Mesenchymal stem cell (in vitro differentiated cells and primary cell): Measurements from ENCODE around the gene CALR.

ENCODE experiments used
- DNase-seq: peaks from one replicate; pipeline ENCODE4 v3.0.0-alpha.2; 2013
- H2AFZ ChIP-seq: one replicate; pipeline ENCODE4 v1.6.1; 2013; ENCODE audit warnings: low read depth, mild to moderate bottlenecking, control low read depth, inconsistent platforms, low read length, moderate library complexity
- H2AK5ac ChIP-seq: 2 replicates; pipeline ENCODE4 v1.6.1; 2013; ENCODE audit warnings: low read length, moderate library complexity, mild to moderate bottlenecking, inconsistent platforms; ENCODE audit not compliant: severe bottlenecking
- H2BK120ac ChIP-seq: one replicate; pipeline ENCODE4 v1.6.1; 2013; ENCODE audit warnings: low read depth, mild to moderate bottlenecking, inconsistent platforms, low read length, moderate library complexity
- H2BK12ac ChIP-seq, 2 experiments: one replicate each; pipeline ENCODE4 v1.6.1; 2013; ENCODE audit warnings: inconsistent platforms in 2 of 2, low read length in 2 of 2, mild to moderate bottlenecking in 2 of 2, moderate library complexity in 2 of 2, control low read depth in 1 of 2
- H2BK15ac ChIP-seq: one replicate; pipeline ENCODE4 v1.6.1; 2013; ENCODE audit warnings: mild to moderate bottlenecking, low read depth, inconsistent platforms; ENCODE audit not compliant: poor library complexity, severe bottlenecking
- H2BK5ac ChIP-seq: 2 replicates; pipeline ENCODE4 v1.6.1; 2013; ENCODE audit warnings: low read depth, mild to moderate bottlenecking, low read length, control low read depth, inconsistent platforms; ENCODE audit not compliant: poor library complexity, severe bottlenecking
- H3K14ac ChIP-seq, 2 experiments: one replicate each; pipeline ENCODE4 v1.6.1; 2013; ENCODE audit warnings: inconsistent platforms in 2 of 2, low read length in 2 of 2, control low read depth in 1 of 2, mild to moderate bottlenecking in 1 of 2, moderate library complexity in 1 of 2
- H3K18ac ChIP-seq, 2 experiments: one replicate each; pipeline ENCODE4 v1.6.1; 2013; ENCODE audit warnings: inconsistent platforms in 2 of 2, low read length in 2 of 2, control low read depth in 1 of 2, low read depth in 1 of 2, mild to moderate bottlenecking in 1 of 2
- H3K23ac ChIP-seq, 2 experiments: one replicate each; pipeline ENCODE4 v1.6.1; 2013; ENCODE audit warnings: inconsistent platforms in 2 of 2, low read length in 2 of 2, mild to moderate bottlenecking in 2 of 2, moderate library complexity in 2 of 2, control low read depth in 1 of 2
- H3K27ac ChIP-seq: 2 replicates; pipeline ENCODE4 v1.5.1; 2013; ENCODE audit warnings: mild to moderate bottlenecking, moderate library complexity, low read length, control low read depth, inconsistent platforms; ENCODE audit not compliant: poor library complexity, severe bottlenecking
- H3K27me3 ChIP-seq, 2 experiments: 2 replicates each; pipeline versions ENCODE4 v1.6.1 to v1.7.0; 2013; ENCODE audit warnings: low read length in 2 of 2, mild to moderate bottlenecking in 2 of 2, moderate library complexity in 2 of 2, control low read depth in 1 of 2, inconsistent platforms in 1 of 2; ENCODE audit not compliant: control insufficient read depth in 1 of 2, insufficient read depth in 1 of 2
- H3K36me3 ChIP-seq, 2 experiments: 2 replicates each; pipeline versions ENCODE4 v1.6.1 to v1.7.0; 2013; ENCODE audit warnings: low read length in 2 of 2, control low read depth in 1 of 2, inconsistent platforms in 1 of 2, low read depth in 1 of 2, mild to moderate bottlenecking in 1 of 2; ENCODE audit not compliant: insufficient read depth in 2 of 2, control insufficient read depth in 1 of 2
- H3K4ac ChIP-seq, 2 experiments: one replicate each; pipeline ENCODE4 v1.6.1; 2013; ENCODE audit warnings: inconsistent platforms in 2 of 2, low read length in 2 of 2, mild to moderate bottlenecking in 2 of 2, moderate library complexity in 2 of 2, control low read depth in 1 of 2, low read depth in 1 of 2
- H3K4me1 ChIP-seq: 2 replicates; pipeline ENCODE4 v1.6.1; 2013; ENCODE audit warnings: low read depth, low read length, control low read depth; ENCODE audit not compliant: control insufficient read depth, insufficient read depth
- H3K4me2 ChIP-seq: 2 replicates; pipeline ENCODE4 v1.6.1; 2013; ENCODE audit warnings: low read length, mild to moderate bottlenecking, inconsistent platforms; ENCODE audit not compliant: poor library complexity, severe bottlenecking
- H3K4me3 ChIP-seq, 2 experiments: 2 replicates each; pipeline versions ENCODE4 v1.5.1 to v1.7.0; 2013; ENCODE audit warnings: low read length in 2 of 2, mild to moderate bottlenecking in 2 of 2, control low read depth in 1 of 2, low read depth in 1 of 2; ENCODE audit not compliant: insufficient read depth in 1 of 2
- H3K79me1 ChIP-seq: replicated peaks from 2 replicates; pipeline ENCODE4 v1.6.1; 2013; ENCODE audit warnings: mild to moderate bottlenecking, control low read depth, low read length, inconsistent platforms; ENCODE audit not compliant: poor library complexity, severe bottlenecking
- H3K9ac ChIP-seq: 2 replicates; pipeline ENCODE4 v1.7.0; 2013; ENCODE audit warnings: mild to moderate bottlenecking, low read length, moderate library complexity
- H3K9me3 ChIP-seq: 2 replicates; pipeline ENCODE4 v1.7.0; 2013; ENCODE audit warnings: mild to moderate bottlenecking, low read length; ENCODE audit not compliant: control insufficient read depth
- H4K8ac ChIP-seq: one replicate; pipeline ENCODE4 v1.6.1; 2013; ENCODE audit warnings: inconsistent platforms, mild to moderate bottlenecking, low read length, moderate library complexity
- H4K91ac ChIP-seq: one replicate; pipeline ENCODE4 v1.6.1; 2013; ENCODE audit warnings: mild to moderate bottlenecking, low read length, inconsistent platforms
- WGBS: methylation state at CpG from one replicate; pipeline ENCODE4 v1.1.7; 2013; ENCODE audit warnings: mixed read lengths; 5-methylcytosine and 5-hydroxymethylcytosine counted together

Gene CALR

DNA sequence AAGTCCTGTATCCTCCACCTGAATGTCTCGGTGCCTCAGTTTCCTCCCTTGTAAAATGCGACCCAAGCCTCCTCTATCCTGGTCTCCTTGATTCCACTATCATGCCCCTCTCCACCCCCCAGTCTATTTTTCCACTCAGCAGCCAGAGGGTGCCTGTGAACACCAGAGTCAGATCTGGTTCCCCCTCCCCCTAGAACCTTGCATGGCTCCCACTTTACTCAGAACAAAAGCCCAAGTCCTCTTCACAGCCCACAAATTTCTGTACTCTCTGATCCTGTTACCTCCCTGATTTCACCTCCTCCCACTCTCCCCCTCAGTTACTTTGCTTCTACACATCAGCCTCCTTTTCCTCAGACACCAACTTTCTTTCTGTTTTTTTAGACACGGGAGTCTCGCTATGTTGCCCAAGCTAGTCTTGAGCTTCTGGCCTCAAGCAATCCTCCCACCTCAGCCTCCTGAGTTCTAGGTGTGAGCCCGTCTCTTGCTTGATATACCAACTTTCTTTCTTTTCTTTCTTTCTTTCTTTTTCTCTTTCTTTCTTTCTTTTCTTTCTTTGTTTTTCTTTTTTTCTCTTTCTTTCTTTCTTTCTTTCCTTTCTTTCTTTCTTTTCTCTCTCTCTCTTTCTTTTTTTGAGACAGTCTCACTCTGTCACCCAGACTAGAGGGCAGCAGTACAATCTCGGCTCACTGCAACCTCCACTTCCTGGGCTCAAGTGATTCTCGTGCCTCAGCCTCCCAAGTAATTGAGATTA lies 31.8 kb downstream of the CALR start:
- no peaks in the 10 kb centered on the region for H3K27me3 ChIP-seq
- H3K36me3 ChIP-seq, result no peaks in the 10 kb centered on the region
- H2BK5ac ChIP-seq, result no peak overlapping the region
- 94% methylated on average over 7 of the region's 7 CpGs for WGBS
- no peak overlapping the region for H3K4me3 ChIP-seq
- H3K4me2 ChIP-seq, result no peak overlapping the region
- H2BK120ac ChIP-seq, result no peak overlapping the region
- no peak overlapping the region for H2AFZ ChIP-seq
- H3K23ac ChIP-seq, result no peak overlapping the region
- H2AK5ac ChIP-seq, result no peak overlapping the region
- no peak for DNase-seq
- H3K9me3 ChIP-seq, result no peaks in the 10 kb centered on the region
- peak overlapping the region; percentile 13 for H2BK15ac ChIP-seq
- no peak overlapping the region for H4K8ac ChIP-seq
- H2BK12ac ChIP-seq, result no peak overlapping the region
- no peak overlapping the region for H4K91ac ChIP-seq
- no peak overlapping the region for H3K4ac ChIP-seq
- H3K4me1 ChIP-seq, result peaks cover 9% of the 10 kb centered on the region
- H3K79me1 ChIP-seq, result no peaks in the 10 kb centered on the region
- H3K27ac ChIP-seq, result no peak overlapping the region
- H3K18ac ChIP-seq, result no peak overlapping the region
- H3K9ac ChIP-seq, result no peak overlapping the region
- no peak overlapping the region for H3K14ac ChIP-seq

DNA sequence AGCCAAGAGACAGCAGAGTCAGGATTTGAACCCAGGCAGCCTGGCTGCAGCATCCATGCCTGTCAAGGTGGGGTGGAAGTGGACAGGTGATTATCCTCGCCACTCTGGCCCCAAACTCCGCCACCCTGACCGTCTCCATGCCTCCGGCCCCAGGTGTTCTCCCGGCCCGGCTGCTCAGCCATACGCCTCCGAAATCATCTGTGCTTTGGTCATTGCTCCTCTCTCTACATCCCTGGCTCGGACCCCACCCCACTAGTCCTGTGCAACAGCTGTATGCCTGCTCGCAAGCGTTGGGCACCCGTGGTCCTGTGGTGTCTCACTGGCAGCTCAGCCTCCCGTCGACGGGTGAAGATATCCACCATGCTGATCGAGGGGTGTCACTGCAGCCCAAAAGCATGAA lies 34.8 kb downstream of the CALR start:
- Histone ChIP-seq H3K4me2 (no peak overlapping the region), H3K79me1 (no peaks in the 10 kb centered on the region), H2BK5ac (no peak overlapping the region), H2AK5ac (no peak overlapping the region), H3K9ac (no peak overlapping the region), H4K91ac (no peak overlapping the region), H4K8ac (no peak overlapping the region), H3K18ac (no peak overlapping the region), H3K4ac (no peak overlapping the region), H3K27ac (no peak overlapping the region), H3K27me3 (peaks cover 0 to 3% of the 10 kb centered on the region in 2 experiments), H3K14ac (no peak overlapping the region), H3K36me3 (no peaks in the 10 kb centered on the region), H2BK12ac (no peak overlapping the region), H2AFZ (no peak overlapping the region), H3K9me3 (no peaks in the 10 kb centered on the region), H3K4me3 (no peak overlapping the region), H3K23ac (no peak overlapping the region), H2BK15ac (no peak overlapping the region), H2BK120ac (no peak overlapping the region), H3K4me1 (peaks cover 5% of the 10 kb centered on the region)
- no peak for DNase-seq
- 91% methylated on average over 16 of the region's 16 CpGs for WGBS

DNA sequence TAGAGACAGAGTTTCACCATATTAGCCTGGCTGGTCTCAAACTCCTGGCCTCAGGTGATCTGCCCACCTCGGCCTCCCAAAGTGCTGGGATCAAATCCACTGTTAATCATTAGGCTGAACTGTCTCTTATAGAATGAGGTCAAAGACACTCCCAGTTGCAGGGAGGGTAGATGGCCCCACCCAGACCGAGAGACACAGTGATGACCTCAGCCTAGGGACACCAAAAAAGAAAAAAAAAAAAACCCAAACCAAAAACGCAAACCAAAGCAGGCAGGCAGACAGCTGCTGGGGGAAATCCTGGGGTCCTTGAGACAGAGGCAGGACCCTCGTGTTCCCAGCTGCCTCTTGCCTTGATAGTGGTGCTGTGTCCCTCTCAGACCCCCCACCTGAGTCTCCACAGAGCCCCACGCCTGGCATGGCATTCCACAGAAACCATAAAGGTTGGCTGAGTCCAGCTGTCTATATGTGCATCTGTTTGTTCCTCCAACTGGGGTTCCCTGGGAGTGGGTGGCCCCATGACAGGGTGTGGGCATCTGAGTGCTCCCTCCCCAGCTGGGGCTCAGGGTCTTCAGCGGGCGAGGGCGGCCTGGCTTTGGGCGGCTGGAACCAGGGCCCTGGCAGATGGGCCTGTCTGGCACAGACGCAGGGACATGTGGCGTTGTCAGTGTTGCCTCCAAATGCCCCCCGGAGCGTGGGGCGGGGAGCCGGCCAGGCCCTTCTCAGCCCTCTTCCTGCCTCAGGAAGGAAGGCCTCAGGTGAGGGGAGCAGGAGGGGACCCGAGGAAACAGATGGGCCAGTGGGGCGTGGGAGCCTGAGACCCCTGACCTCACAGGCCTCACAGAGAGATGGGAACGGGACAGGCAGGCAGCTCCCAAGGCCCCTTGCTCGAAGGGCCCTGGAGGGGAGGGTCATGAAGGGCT lies 36.2 kb downstream of the CALR start:
- H3K4me1 ChIP-seq, result peaks cover 2% of the 10 kb centered on the region
- H2BK12ac ChIP-seq, result no peak overlapping the region
- peak overlapping the region; percentile 49 for H4K91ac ChIP-seq
- no peak overlapping the region for H3K27ac ChIP-seq
- H2BK15ac ChIP-seq, result no peak overlapping the region
- H2AFZ ChIP-seq, result no peak overlapping the region
- no peaks in the 10 kb centered on the region for H3K9me3 ChIP-seq
- H4K8ac ChIP-seq, result no peak overlapping the region
- H2AK5ac ChIP-seq, result no peak overlapping the region
- H3K18ac ChIP-seq, result no peak overlapping the region
- no peak overlapping the region for H3K14ac ChIP-seq
- H3K9ac ChIP-seq, result peak overlapping the region; percentile 41
- WGBS, result 68% methylated on average over 17 of the region's 19 CpGs
- peaks cover 0 to 3% of the 10 kb centered on the region in 2 experiments for H3K27me3 ChIP-seq
- H3K23ac ChIP-seq, result no peak overlapping the region
- H2BK5ac ChIP-seq, result no peak overlapping the region
- no peaks in the 10 kb centered on the region for H3K36me3 ChIP-seq
- no peaks in the 10 kb centered on the region for H3K79me1 ChIP-seq
- no peak for DNase-seq
- H3K4me3 ChIP-seq, result no peak overlapping the region
- H2BK120ac ChIP-seq, result no peak overlapping the region
- H3K4me2 ChIP-seq, result no peak overlapping the region
- H3K4ac ChIP-seq, result no peak overlapping the region

DNA sequence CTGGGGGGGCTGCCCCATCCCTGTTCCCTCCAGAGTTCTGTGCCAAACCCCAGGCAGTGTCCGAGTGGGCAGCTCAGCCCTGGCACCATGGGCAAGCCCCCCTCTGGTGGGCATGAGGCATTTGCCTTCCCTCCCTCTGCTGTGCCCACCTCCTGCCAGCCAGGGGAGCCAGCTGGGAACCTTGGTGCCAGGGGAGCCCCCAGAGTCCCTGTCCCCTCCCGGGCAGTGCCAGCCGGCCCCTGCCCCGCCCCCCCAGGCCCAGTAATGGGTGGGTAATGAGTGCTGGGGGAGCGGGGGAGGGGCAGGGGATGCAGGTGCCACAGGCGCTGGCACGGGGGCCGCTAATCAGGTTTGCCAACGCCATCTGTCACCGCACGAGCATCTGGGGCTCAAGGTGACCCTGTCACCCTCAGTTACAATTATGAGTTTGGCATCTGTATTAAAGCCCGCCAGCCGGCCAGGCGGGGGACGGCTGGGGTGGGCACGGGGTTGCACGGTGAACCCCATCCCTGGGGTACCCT lies 36.9 kb downstream of the CALR start:
- 85% methylated on average over 17 of the region's 17 CpGs for WGBS
- Histone ChIP-seq H3K4me3 (no peak overlapping the region), H3K9me3 (no peaks in the 10 kb centered on the region), H3K23ac (no peak overlapping the region), H2BK12ac (no peak overlapping the region), H2AFZ (no peak overlapping the region), H3K79me1 (no peaks in the 10 kb centered on the region), H4K91ac (no peak overlapping the region), H3K18ac (no peak overlapping the region), H2AK5ac (no peak overlapping the region), H3K4ac (no peak overlapping the region), H3K36me3 (no peaks in the 10 kb centered on the region), H3K27me3 (peaks cover 0 to 8% of the 10 kb centered on the region in 2 experiments), H2BK5ac (no peak overlapping the region), H3K27ac (no peak overlapping the region), H3K14ac (no peak overlapping the region), H3K9ac (no peak overlapping the region), H2BK15ac (no peak overlapping the region), H3K4me2 (no peak overlapping the region), H3K4me1 (no peaks in the 10 kb centered on the region), H4K8ac (no peak overlapping the region), H2BK120ac (no peak overlapping the region)
- no peak for DNase-seq
